ENCODE results near the gene GEMIN7. TPM values are rescaled to one million over a fixed set of nuclear protein-coding genes. Genes with fewer than 3 reads are reported as not detected.

GEMIN7 gene
- total RNA-seq (2014; rRNA removed; shearing (Covaris generic)) (49.6 and 52.6 TPM in 2 replicates), polyA plus RNA-seq (2016; fragmentation: Nextera tagmentation; extraction: Ambion mirVana) (90.5 and 91.6 TPM in 2 replicates)
- long read RNA-seq, transcript GEMIN7-204 (3 exons, 576 nt) = minor isoform, 7 of 39 reads
- long read RNA-seq, transcript GEMIN7-201 (3 exons, 1,657 nt) = minor isoform, 11 of 39 reads
- long read RNA-seq, transcript GEMIN7-202 (2 exons, 716 nt) = major isoform, 13 of 39 reads
- long read RNA-seq, partial matches to known transcripts = 2 of 39 reads
- long read RNA-seq, other reads (novel, unspliced or antisense) = 4 of 39 reads

- Histone ChIP-seq H3F3A (replicated peaks; ENCODE audit: low read depth) (peaks cover 38% of the 10 kb centered on the region), H3K27me3 (ENCODE audit: insufficient read depth) (no peaks in the 10 kb centered on the region), H3K4me2 (peak within 1 kb of the TSS; percentile 98), H4K20me1 (replicated peaks; ENCODE audit: insufficient read depth) (peaks cover 14% of the 10 kb centered on the region; the same call in 1 of the 2 replicates), H3K4me1 (ENCODE audit: insufficient read depth) (peaks cover 49% of the 10 kb centered on the region), H3K9me2 (ENCODE audit: insufficient read depth) (no peaks in the 10 kb centered on the region), H3K79me2 (replicated peaks; ENCODE audit: insufficient read depth) (peaks cover 60% of the 10 kb centered on the region), H3K27ac (ENCODE audit: low read depth) (peak within 1 kb of the TSS; percentile 99), H3K4me3 (peak within 1 kb of the TSS; percentile 85), H3K36me3 (ENCODE audit: insufficient read depth) (no peaks in the 10 kb centered on the region; the same call in 1 of the 2 replicates), H2AFZ (no peak within 1 kb of the TSS; the same call in 1 of the 2 replicates)
- peak; percentile 52 for ATAC-seq
- H3K27ac Mint-ChIP-seq = peak within 1 kb of the TSS; percentile 99
- peaks cover 45% of the 10 kb centered on the region for H3K4me1 Mint-ChIP-seq
- peaks cover 26% of the 10 kb centered on the region for H3K36me3 Mint-ChIP-seq (ENCODE audit: low read depth)
- H3K9me3 Mint-ChIP-seq = peaks cover 2% of the 10 kb centered on the region; the same call in 1 of the 3 replicates
- H3K27me3 Mint-ChIP-seq (ENCODE audit: insufficient read depth, low read depth, poor library complexity) = peaks cover 14% of the 10 kb centered on the region
- H3K4me3 Mint-ChIP-seq = peak within 1 kb of the TSS; percentile 98
- no peak for TF ChIP-seq ZNF462 (CRISPR knock-in tag; IDR thresholded peaks at IDR 0.05)
- TF ChIP-seq JUNB (IDR thresholded peaks at IDR 0.05; ENCODE audit: unreplicated experiment) = no peak
- no peak for TF ChIP-seq CTCF (conservative IDR thresholded peaks at IDR 0.05; ENCODE audit: low read depth in 2 of 2)
- no peak for TF ChIP-seq REST (IDR thresholded peaks at IDR 0.05; ENCODE audit: unreplicated experiment)
- TF ChIP-seq NANOG (IDR thresholded peaks at IDR 0.05; ENCODE audit: borderline replicate concordance) = 0 out of 2 replicates have a peak, but pooled peaks have one; percentile 11
- TF ChIP-seq EZH2 (IDR thresholded peaks at IDR 0.05; ENCODE audit: low read depth, unreplicated experiment) = no peak
- TF ChIP-seq EZH2phosphoT487 (IDR thresholded peaks at IDR 0.05; ENCODE audit: unreplicated experiment) = no peak
- TF ChIP-seq POLR2AphosphoS5 (IDR thresholded peaks at IDR 0.05; ENCODE audit: low read depth) = peak; percentile 62
- TF ChIP-seq CREB1 (CRISPR knock-in tag; IDR thresholded peaks at IDR 0.05; ENCODE audit: low read depth) = peak; percentile 80
- TF ChIP-seq ETS1 (IDR thresholded peaks at IDR 0.05) = peak; percentile 42; the same call in 1 of the 2 replicates
- TF ChIP-seq ZNF114 (CRISPR knock-in tag; IDR thresholded peaks at IDR 0.05) = no peak
- peak; percentile 93 for DNase-seq (ENCODE audit: low spot score)
Observed at GRCh38 chr19:45079063-45079910, at the start of gene GEMIN7. GEMIN7 (plus strand) TSS chr19:45079260; CDS start chr19:45090115, 10,855 bp downstream.

Data from GM23338 (cell line).